Measurements from ENCODE around the gene TSPAN9. TPM values are rescaled to one million over a fixed set of nuclear protein-coding genes. Genes with fewer than 3 reads are reported as not detected.

Gene TSPAN9
- total and polyA plus RNA-seq, 9 of the 15 experiments (the other 6 are each of a cell fraction or from before 2014, with no cell fraction given) = 0.23 to 2.1 (median 0.60) TPM; not detected in 2

GRCh38 chr12:3097186-3097804 is 20.1 kb downstream of the TSPAN9 start (continued):
- TF ChIP-seq ZBTB11 (CRISPR knock-in tag; IDR thresholded peaks at IDR 0.05) = peak in 1 of 3 experiments; percentile 50; a peak in 1 of 6 replicates
- TF ChIP-seq SMAD1 (IDR thresholded peaks at IDR 0.05; ENCODE audit: low read depth, low read length, partially characterized antibody) = peak; percentile 30
- TF ChIP-seq VEZF1 (CRISPR knock-in tag; IDR thresholded peaks at IDR 0.05) = peak; percentile 93
- TF ChIP-seq ZNF699 (CRISPR knock-in tag; IDR thresholded peaks at IDR 0.05; ENCODE audit: insufficient replicate concordance) = no peak
- TF ChIP-seq ELF1 (tag; IDR thresholded peaks at IDR 0.05) = peak; percentile 40; the same call in 1 of the 2 replicates
- TF ChIP-seq USF2 (CRISPR knock-in tag; IDR thresholded peaks at IDR 0.05) = no peak
- no peak for TF ChIP-seq ZNF239 (CRISPR knock-in tag; IDR thresholded peaks at IDR 0.05)
- no peak for TF ChIP-seq ARID4B (CRISPR knock-in tag; IDR thresholded peaks at IDR 0.05)
- TF ChIP-seq CBX5 (IDR thresholded peaks at IDR 0.05; ENCODE audit: borderline replicate concordance, low read depth) = 0 out of 2 replicates have a peak, but pooled peaks have one; percentile 10
- TF ChIP-seq NFIC (IDR thresholded peaks at IDR 0.05) = peak; percentile 97
- no peak for TF ChIP-seq SFPQ (IDR thresholded peaks at IDR 0.05; ENCODE audit: low read depth, low read length)
- no peak for TF ChIP-seq ZNF445 (CRISPR knock-in tag; IDR thresholded peaks at IDR 0.05; ENCODE audit: low read depth)
- peak; percentile 90 to 91 for TF ChIP-seq ETV6 (IDR thresholded peaks at IDR 0.05; ENCODE audit: borderline replicate concordance in 1 of 2, low read depth in 2 of 2, low read length in 1 of 2)
- no peak for TF ChIP-seq ETV6 (CRISPR knock-in tag; IDR thresholded peaks at IDR 0.05; ENCODE audit: borderline replicate concordance)

Measured in K562 (cell line).